GM12875 (cell line): ENCODE measurements around the gene SLC7A1.

Experiments used
- H3K4me3 ChIP-seq: one replicate; pipeline ENCODE4 v1.5.1; 2011; ENCODE audit warnings: low read depth, low read length, control low read depth
- TF ChIP-seq, protein P1 (sequence below): IDR thresholded peaks from 2 replicates; pipeline ENCODE4 v1.5.1; 2011; ENCODE audit warnings: low read depth, mild to moderate bottlenecking, control low read depth, inconsistent platforms, low read length, moderate library complexity, borderline replicate concordance; ENCODE audit not compliant: insufficient read depth

SLC7A1 gene

DNA sequence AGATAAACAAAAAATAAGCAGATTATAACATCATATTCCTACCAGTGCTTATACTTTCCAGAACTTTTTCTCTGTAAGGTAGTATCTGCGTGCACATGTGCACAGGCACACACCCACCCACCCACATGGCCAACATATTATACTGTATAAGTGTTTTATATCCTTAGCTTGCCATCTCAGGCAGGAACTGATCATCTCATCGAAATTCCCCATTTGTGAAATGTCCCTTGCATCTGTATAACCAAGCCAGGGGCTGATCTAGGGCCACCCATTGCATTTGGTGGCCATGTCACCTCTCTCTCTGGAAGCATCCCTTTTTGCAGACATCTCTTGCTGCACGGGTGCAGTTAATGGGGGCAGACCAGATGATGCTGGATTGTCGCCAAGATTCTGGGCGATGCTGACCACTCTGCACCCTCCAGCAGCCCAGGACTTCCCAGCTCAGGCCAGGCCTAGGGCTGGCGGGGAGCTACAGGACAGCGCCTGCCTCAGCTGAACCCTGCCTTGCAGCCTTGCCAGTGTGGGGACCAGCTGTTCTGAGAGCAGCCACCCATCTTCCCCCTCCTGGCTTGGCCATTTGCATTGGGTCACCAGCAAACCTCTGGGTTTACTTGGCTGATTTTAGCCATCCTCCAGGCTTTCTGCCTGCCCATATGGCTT, 95.9 kb downstream of the SLC7A1 start:
- TF ChIP-seq, protein P1, sequence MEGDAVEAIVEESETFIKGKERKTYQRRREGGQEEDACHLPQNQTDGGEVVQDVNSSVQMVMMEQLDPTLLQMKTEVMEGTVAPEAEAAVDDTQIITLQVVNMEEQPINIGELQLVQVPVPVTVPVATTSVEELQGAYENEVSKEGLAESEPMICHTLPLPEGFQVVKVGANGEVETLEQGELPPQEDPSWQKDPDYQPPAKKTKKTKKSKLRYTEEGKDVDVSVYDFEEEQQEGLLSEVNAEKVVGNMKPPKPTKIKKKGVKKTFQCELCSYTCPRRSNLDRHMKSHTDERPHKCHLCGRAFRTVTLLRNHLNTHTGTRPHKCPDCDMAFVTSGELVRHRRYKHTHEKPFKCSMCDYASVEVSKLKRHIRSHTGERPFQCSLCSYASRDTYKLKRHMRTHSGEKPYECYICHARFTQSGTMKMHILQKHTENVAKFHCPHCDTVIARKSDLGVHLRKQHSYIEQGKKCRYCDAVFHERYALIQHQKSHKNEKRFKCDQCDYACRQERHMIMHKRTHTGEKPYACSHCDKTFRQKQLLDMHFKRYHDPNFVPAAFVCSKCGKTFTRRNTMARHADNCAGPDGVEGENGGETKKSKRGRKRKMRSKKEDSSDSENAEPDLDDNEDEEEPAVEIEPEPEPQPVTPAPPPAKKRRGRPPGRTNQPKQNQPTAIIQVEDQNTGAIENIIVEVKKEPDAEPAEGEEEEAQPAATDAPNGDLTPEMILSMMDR: no peak
- no peak overlapping the region for H3K4me3 ChIP-seq

DNA sequence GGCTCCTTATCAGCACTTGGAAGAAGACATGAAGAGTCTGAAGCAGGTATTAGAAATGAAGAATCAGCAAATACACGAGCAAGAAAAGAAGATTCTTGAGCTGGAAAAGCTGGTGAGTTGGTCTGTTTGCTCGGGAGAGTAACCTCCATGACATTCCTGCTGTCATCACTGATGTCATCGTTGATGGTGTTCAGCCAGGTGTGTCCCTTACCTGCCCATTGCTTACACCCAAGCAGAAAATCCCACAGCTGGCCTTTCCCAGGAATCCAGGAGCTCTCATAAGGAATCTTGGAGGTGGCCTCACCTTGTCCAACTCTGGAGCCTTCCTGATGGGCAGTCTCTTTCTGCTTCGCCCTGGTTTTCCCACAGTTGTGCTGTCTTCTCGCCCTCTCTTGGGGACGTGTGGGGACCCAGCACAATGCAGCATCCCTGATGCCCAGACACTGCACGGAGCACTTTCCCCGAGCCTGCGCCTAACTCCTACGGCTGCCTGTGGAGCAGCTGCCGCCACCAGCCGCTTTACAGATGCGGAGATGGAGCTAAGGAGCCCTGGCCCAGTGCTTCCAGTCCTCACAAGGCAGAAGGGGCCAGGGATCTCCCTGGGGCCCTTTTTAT, 97.0 kb downstream of the SLC7A1 start:
- H3K4me3 ChIP-seq: no peak overlapping the region
- TF ChIP-seq, protein P1: no peak

DNA sequence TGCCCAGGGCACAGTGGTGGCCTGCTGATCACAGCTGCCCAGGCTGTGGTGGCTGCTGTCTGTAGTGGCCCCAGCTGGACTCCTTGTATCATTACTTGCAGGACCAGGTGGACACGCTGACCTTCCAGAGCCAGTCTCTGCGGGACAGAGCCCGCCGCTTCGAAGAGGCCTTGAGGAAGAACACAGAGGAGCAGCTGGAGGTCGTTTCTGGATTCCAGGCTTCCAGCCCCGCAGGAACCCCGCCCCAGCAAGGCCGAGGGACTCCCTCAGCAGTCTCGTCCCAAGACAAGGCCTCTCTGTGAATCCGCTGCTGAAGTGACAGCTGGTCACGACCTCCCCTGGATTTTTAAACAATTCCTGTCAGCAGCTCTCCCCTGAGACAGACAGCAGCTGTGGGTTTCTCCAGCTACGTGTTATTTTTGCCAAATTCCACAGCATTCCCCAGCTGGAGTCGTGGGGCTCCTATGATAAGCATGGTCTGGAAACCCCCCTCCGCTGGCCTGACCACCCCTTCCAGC, 98.3 kb downstream of the SLC7A1 start:
- TF ChIP-seq, protein P1: no peak
- no peak overlapping the region for H3K4me3 ChIP-seq

DNA sequence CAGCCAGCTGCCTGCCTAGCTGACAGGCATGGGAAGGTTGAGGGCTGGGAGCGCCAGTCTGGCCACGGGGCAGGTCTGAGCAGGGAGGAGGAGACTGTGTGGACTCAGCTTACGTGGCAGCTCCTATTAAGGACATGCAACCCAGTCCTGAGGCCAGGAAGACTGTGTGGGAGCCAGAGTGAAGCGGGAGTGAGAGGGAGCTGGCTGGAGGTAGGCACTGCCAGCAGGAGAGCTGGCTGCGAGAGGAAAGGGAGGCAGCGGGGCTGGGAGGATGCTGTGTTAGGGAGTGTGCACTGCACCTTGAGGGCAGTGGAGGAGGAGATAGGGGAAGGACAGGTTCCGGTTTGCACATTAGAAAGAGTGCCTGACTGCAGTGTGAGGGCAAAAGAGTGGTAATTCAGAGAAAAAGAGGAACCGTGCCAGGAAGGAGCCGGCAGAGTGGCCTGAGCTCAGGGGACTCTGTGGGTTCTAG, 99.2 kb downstream of the SLC7A1 start:
- TF ChIP-seq, protein P1: no peak
- H3K4me3 ChIP-seq: no peak overlapping the region

DNA sequence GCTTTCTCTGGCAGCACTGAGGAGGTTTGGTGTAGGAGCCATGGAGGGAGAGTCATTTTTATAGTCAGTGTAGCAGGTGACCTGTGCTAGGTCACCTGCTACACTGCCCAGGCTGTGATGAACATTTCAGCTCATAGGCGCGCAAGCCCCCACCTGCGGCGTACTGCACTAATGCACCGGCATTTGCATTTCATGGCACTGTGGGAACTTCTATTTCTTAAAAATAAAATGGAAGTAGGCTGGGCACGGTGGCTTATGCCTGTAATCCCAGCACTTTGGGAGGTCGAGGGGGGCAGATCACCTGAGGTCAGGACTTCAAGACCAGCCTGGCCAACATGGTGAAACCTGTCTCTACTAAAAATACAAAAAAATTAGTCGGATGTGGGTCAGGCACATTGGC, 101.0 kb downstream of the SLC7A1 start:
- no peak overlapping the region for H3K4me3 ChIP-seq
- TF ChIP-seq, protein P1: no peak

DNA sequence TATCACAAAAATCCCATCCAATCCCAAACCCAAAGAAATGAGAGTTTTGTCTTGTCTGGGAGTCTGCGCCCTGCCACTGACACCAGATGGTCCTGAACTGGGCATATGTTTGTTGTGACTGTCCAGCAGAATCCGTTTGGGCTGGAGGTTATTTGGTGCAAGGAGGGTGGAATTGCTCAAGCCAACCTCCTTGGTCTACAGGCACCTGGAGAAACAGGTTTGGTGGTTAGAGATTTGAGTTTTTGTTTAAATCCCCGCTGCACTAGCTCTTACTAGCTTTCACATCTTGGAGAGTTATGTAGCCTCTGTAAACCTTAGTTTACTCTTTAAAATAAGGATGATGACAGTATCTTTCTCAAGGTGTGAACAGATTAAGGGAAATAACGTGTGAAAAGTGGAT, 101.7 kb downstream of the SLC7A1 start:
- TF ChIP-seq, protein P1: no peak
- H3K4me3 ChIP-seq: no peak overlapping the region

DNA sequence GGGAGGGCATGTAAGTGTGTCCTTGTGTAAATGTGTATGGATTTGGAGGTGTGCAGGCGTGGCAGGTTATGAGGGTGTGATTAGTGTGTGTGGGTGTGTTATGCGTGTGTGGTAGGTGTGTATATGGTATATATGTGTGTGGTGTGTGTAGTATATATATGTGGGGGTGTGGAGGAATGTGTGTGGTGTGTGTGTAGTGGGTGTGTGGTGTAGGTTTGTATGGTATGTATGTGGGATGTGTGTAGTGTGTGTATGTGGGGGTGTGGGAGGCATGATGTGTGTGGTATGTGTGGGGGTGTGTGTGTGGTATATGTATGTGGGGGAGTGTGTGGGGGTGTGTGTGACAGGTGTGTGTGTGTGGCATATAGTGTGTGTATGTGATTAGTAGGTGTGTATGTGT, 104.2 kb downstream of the SLC7A1 start:
- TF ChIP-seq, protein P1: no peak
- H3K4me3 ChIP-seq: no peak overlapping the region
